ENCODE data around the gene PCDHA1.
"Not testable (repeated sequence)": the region's sequence is repeated elsewhere in the genome, so short reads cannot be mapped to it uniquely, and the experiment has no call there.

Gene PCDHA1

GRCh38 chr5:140785905-140786686 is at the start of gene PCDHA1:
Gene PCDHA1, plus strand, starts transcription at chr5:140786140.
- DNase-seq, result peak in 1 of 3 donors; percentile 5

- DNase-seq, result no peak
Observed at GRCh38 chr5:140737486-140737885, 48.5 kb upstream of the PCDHA1 start.

- no peak for DNase-seq
Observed at GRCh38 chr5:140741967-140742366, 44.0 kb upstream of the PCDHA1 start.

GRCh38 chr5:140753561-140753960 is 32.4 kb upstream of the PCDHA1 start:
- DNase-seq, result no peak

- peak in 1 of 3 donors; percentile 2 for DNase-seq
Observed at GRCh38 chr5:140764177-140764973, 21.6 kb upstream of the PCDHA1 start.

GRCh38 chr5:140767444-140767843 is 18.5 kb upstream of the PCDHA1 start:
- DNase-seq, result no peak

- no peak for DNase-seq
Observed at GRCh38 chr5:140780512-140780911, 5.4 kb upstream of the PCDHA1 start.

GRCh38 chr5:140787422-140787821 is 1.5 kb downstream of the PCDHA1 start:
- not testable (repeated sequence) for DNase-seq

- not testable (repeated sequence) for DNase-seq
Observed at GRCh38 chr5:140787849-140788504, 2.0 kb downstream of the PCDHA1 start.

- peak in 1 of 3 donors; percentile 2 for DNase-seq
Observed at GRCh38 chr5:140791089-140791488, 5.1 kb downstream of the PCDHA1 start.

GRCh38 chr5:140794595-140795258 is 8.8 kb downstream of the PCDHA1 start, which contains the start of gene PCDHA2:
Gene PCDHA2, plus strand, starts transcription at chr5:140794852.
- DNase-seq, result no peak

GRCh38 chr5:140795259-140795641 is 9.3 kb downstream of the PCDHA1 start:
- no peak for DNase-seq

GRCh38 chr5:140796072-140796717 is 10.3 kb downstream of the PCDHA1 start:
- not testable (repeated sequence) for DNase-seq

GRCh38 chr5:140796718-140797095 is 10.8 kb downstream of the PCDHA1 start:
- no peak for DNase-seq

- DNase-seq, result peak in 1 of 3 donors; percentile 5
Observed at GRCh38 chr5:140800816-140801493, 15.0 kb downstream of the PCDHA1 start, which contains the start of gene PCDHA3. Gene PCDHA3, plus strand, starts transcription at chr5:140801057.

GRCh38 chr5:140801494-140801841 is 15.5 kb downstream of the PCDHA1 start:
- peak in 1 of 3 donors; percentile 2 for DNase-seq

GRCh38 chr5:140802381-140802780 is 16.4 kb downstream of the PCDHA1 start:
- DNase-seq, result not testable (repeated sequence)

GRCh38 chr5:140802781-140803271 is 16.9 kb downstream of the PCDHA1 start:
- no peak for DNase-seq

GRCh38 chr5:140806834-140807775 is 21.2 kb downstream of the PCDHA1 start, which contains the start of gene PCDHA4:
Gene PCDHA4, plus strand, starts transcription at chr5:140807068.
- peak in 1 of 3 donors; percentile 23 for DNase-seq

- not testable (repeated sequence) for DNase-seq
Observed at GRCh38 chr5:140808241-140808888, 22.4 kb downstream of the PCDHA1 start.

Data from suppressor macrophage treated with lipopolysaccharide for 1 hour (primary cell).